GM08714 (cell line): ENCODE measurements around the gene FNDC11.

ENCODE experiments used
- H3K4me3 ChIP-seq: fragments of 200-500 bp; sonication (Bioruptor generic); 2 replicates; pipeline ENCODE4 v1.5.1; 2014; ENCODE audit warnings: mild to moderate bottlenecking, low read length, inconsistent platforms
- ZNF274 ChIP-seq: IDR thresholded peaks from 2 replicates; pipeline ENCODE4 v1.6.1; 2012; ENCODE audit warnings: mild to moderate bottlenecking, low read depth, low read length

FNDC11 gene

DNA sequence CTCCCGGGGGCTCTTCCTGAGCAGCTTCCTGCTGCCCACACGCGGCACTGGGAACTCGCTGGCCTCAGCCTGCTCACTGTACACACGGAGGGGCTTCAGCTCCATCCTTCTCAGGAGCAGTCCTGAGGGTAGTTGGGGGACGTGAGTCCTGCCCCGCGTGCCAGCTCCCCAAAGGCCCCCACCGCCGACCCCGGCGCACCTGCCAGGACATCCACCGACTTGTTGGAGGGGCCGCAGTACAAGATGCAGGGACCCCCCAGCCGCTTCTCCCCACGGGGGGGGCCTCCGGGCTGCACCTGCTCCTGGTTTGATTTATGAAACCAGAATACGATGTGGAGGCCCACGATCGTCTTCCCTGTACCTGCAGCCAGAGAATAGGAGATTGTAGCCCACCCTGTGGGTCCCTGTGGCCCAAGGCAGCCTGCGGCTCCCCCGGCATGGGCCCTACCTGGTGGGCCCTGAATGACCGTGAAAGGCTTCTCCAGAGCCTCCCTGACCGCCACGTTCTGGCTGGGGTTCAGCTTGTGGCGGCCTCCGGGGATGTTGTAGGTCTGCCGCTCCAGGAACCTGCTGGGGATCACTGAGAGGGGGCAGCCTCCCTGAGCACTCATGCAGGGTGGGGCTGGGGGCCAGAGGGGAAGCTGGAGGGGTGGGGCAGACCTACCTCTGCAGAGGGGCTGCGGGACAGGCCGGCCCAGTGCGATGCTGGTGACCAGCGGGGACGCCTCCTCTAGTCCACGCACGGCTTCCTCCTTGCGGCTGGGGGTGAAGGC, 7.9 kb downstream of the FNDC11 start:
- H3K4me3 ChIP-seq, result no peak overlapping the region
- TF ChIP-seq ZNF274, result no peak

DNA sequence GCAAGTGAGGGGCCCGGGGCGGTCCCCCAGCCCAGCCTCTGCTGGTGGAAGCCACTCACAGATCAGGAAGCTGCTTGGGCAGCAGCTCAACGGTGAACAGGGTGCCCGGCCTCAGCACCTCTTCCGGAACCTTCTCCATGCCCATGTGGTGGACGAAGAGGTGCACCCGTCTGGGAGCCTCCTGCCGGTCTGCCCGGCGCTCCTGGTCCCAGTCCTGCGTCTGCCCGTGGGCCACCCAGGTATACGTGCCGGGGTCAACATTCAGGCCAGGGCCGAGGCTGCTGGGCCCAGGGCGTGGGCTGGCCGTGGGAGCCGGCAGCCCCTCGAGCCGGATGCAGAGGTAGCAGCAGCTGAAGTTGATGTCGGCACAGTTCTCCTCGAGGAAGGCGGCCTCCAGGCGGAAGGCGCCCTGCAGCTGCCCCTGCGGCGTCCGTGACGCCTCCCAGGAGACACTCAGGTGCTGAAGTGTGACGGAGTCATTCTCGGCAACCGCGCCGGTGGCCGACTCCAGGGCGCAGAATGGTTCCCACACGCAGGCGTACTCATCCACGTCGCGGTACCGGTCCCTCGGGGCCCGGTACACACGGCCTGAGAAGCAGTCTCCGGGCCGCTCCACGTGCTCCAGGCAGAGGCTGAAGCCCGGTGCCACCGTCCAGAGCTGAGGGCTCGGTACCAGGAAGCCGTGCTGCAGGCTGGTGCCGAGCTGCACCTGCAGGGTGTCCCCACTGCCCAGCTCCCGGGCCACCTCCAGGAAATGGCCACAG, 8.7 kb downstream of the FNDC11 start:
- no peak overlapping the region for H3K4me3 ChIP-seq
- no peak for TF ChIP-seq ZNF274

- no peak overlapping the region for H3K4me3 ChIP-seq
- TF ChIP-seq ZNF274, result no peak
These were observed 9.4 kb downstream of the FNDC11 start for GRCh38 chr20:63563225-63563935.

GRCh38 chr20:63564036-63564810, 10.3 kb downstream of the FNDC11 start:
- no peak for TF ChIP-seq ZNF274
- no peak overlapping the region for H3K4me3 ChIP-seq

GRCh38 chr20:63565021-63565698, 11.2 kb downstream of the FNDC11 start:
- no peak for TF ChIP-seq ZNF274
- no peak overlapping the region for H3K4me3 ChIP-seq

DNA sequence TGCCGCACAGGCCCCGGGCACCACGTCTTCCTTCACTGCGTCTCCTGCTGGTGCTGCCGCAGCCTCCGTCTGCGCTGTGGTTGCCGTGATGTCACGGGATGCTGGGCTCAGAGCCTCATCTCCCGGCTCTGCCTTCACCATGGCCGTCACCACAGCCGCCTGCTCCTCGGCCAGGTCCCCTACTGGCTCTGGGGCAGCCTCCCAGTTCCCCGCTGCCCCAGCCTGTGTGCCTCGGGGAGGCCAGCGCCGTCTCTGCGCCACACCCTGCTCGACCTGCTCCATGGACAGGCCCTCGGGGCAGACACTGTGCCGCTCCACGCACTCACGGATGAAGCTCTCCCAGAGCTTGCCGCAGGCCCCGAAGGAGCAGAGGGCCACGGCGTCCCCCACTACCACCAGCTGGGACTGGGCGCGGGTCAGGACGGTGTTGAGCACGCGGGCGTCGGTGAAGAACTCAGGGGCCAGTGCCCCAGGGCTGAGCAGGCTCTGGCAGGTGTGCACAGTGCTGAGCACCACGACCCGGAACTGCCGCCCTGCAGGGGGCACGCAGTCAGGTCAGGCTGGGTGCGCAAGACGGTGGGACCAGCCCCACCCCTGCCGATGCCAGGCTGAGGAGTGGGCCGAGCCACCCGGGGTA, 11.9 kb downstream of the FNDC11 start:
- TF ChIP-seq ZNF274, result no peak

GRCh38 chr20:63566395-63567135, 12.6 kb downstream of the FNDC11 start:
- no peak for TF ChIP-seq ZNF274
- H3K4me3 ChIP-seq, result no peak overlapping the region

More for the DNA sequence above, 11.9 kb downstream of the FNDC11 start:
- no peak overlapping the region for H3K4me3 ChIP-seq

DNA sequence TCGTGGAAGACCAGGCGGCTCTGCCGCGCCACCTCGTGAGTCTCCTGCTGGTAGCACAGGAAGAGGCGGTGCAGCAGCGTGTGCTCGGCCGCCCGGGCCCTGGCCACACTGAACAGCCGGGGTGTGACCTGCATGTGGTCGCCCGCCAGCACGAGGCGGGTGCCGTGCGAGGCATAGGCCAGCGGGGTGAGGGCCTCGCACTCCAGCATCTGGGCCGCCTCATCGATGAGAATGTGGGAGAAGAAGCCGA, 13.1 kb downstream of the FNDC11 start:
- TF ChIP-seq ZNF274, result no peak

DNA sequence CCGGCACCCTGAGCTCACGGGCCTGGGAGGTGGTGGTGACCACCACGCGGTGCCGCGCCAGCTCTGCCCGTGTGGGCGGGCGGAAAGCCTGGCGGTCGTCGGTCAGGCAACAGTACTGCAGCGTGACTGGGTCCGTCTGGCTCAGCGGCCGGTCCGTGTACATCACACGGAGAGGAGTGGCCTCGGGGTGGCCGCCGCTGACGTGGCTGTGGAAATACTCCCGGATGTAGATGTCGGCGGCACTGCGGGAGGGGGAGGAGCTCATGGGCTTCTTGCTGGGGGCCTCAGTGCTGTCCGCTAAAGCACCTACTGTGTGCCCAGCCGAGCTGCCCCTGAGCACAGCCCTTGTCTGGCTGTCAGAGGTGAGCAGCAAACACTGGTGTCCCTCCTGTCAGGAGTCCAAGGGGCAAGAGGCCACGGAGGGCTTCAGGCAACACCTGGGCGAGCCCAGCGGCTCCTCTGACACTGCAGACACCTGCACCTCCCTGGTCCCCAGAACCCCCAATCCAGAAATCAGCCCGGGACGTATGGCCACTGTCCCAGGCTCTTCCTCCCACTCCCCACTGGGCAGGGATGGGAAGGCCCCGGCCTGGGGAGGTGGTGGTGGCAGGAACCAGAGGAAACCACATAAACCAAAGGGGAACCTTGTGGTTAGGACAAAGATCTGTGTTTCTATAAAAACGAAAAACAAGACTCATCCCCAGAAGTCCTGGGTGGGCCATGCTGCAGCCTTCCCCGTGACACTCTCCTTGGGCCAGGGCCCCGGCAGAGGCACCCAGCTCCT, 13.6 kb downstream of the FNDC11 start:
- TF ChIP-seq ZNF274, result no peak
- no peak overlapping the region for H3K4me3 ChIP-seq

More for the DNA sequence above, 13.1 kb downstream of the FNDC11 start:
- no peak overlapping the region for H3K4me3 ChIP-seq

GRCh38 chr20:63568170-63568981, 14.4 kb downstream of the FNDC11 start:
- no peak overlapping the region for H3K4me3 ChIP-seq
- TF ChIP-seq ZNF274, result no peak
